ENCODE results near the gene TACC2. TPM values are rescaled to one million over a fixed set of nuclear protein-coding genes. Genes with fewer than 3 reads are reported as not detected.

TACC2 gene
- total and polyA plus RNA-seq, 9 of the 15 experiments (the other 6 are each of a cell fraction or from before 2014, with no cell fraction given): under 0.01 to 0.35 (median 0.03) TPM; not detected in 6

DNA sequence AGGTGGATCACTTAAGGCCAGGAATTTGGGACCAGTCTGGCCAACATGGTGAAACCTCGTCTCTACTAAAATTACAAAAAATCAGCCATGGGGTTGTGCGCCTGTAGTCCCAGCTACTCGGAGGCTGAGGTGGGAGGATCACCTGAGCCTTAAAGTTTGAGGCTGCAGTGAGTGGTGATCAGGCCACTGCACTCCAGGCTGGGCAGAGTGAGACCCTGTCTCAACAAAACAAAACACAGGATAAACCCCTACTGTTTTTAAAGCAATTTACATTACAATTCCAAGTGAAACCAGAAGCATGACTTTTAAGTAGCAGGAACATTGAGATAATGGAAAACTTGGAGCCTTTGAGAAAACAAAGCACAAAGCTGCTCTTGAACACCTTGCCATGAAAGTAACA, 189.7 kb downstream of the TACC2 start:
- ATAC-seq (no peak), FAIRE-seq (no peak), DNase-seq (ENCODE audit: extremely low read depth in 1 of 4, low spot score in 3 of 4) (no peak)
- Histone ChIP-seq H3K79me2 (ENCODE audit: control insufficient read depth, insufficient read depth, low read length) (no peaks in the 10 kb centered on the region), H3K9ac (ENCODE audit: insufficient read depth in 1 of 2, low read depth in 2 of 2, low read length in 2 of 2) (no peak overlapping the region), H3K9me1 (ENCODE audit: control insufficient read depth, insufficient read depth, low read length) (no peaks in the 10 kb centered on the region), H3K36me3 (ENCODE audit: control insufficient read depth, insufficient read depth, low read length) (no peaks in the 10 kb centered on the region), H3K9me3 (replicated peaks; ENCODE audit: control insufficient read depth, insufficient read depth, low read depth, low read length) (no peaks in the 10 kb centered on the region), H3K4me1 (replicated peaks in 1 of 2; ENCODE audit: control insufficient read depth in 2 of 2, insufficient read depth in 2 of 2, low read length in 2 of 2) (no peaks in the 10 kb centered on the region), H4K20me1 (replicated peaks; ENCODE audit: control insufficient read depth, insufficient read depth, low read length) (no peaks in the 10 kb centered on the region), H3K27ac (ENCODE audit: extremely low read depth, low read depth, low read length) (no peak overlapping the region), H3K27me3 (ENCODE audit: control insufficient read depth in 2 of 2, insufficient read depth in 2 of 2, low read length in 2 of 2) (peaks cover 0 to 11% of the 10 kb centered on the region in 2 experiments; a peak in 2 of 5 replicates), H3K4me2 (ENCODE audit: insufficient read depth, low read length) (no peak overlapping the region), H3K4me3 (no peak overlapping the region), H2AFZ (ENCODE audit: low read depth, low read length) (no peak overlapping the region)
- ChIA-PET CTCF (ENCODE audit: low intra/inter-chr PET ratio) (no interaction called here), POLR2A (no interaction called here)
- TF ChIP-seq DPF2 (IDR thresholded peaks at IDR 0.05): no peak
- TF ChIP-seq, protein P1, sequence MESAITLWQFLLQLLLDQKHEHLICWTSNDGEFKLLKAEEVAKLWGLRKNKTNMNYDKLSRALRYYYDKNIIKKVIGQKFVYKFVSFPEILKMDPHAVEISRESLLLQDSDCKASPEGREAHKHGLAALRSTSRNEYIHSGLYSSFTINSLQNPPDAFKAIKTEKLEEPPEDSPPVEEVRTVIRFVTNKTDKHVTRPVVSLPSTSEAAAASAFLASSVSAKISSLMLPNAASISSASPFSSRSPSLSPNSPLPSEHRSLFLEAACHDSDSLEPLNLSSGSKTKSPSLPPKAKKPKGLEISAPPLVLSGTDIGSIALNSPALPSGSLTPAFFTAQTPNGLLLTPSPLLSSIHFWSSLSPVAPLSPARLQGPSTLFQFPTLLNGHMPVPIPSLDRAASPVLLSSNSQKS (CRISPR knock-in tag; IDR thresholded peaks at IDR 0.05): no peak
- TF ChIP-seq STAG1 (CRISPR knock-in tag; IDR thresholded peaks at IDR 0.05; ENCODE audit: borderline replicate concordance): no peak
- no peak for TF ChIP-seq RBM34 (IDR thresholded peaks at IDR 0.05; ENCODE audit: borderline replicate concordance, insufficient read depth, low read length)
- TF ChIP-seq, protein P2, sequence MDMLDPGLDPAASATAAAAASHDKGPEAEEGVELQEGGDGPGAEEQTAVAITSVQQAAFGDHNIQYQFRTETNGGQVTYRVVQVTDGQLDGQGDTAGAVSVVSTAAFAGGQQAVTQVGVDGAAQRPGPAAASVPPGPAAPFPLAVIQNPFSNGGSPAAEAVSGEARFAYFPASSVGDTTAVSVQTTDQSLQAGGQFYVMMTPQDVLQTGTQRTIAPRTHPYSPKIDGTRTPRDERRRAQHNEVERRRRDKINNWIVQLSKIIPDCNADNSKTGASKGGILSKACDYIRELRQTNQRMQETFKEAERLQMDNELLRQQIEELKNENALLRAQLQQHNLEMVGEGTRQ (CRISPR knock-in tag; IDR thresholded peaks at IDR 0.05): no peak
- no peak for TF ChIP-seq ZNF644 (tag; IDR thresholded peaks at IDR 0.05; ENCODE audit: low read depth)
- TF ChIP-seq, protein P3, sequence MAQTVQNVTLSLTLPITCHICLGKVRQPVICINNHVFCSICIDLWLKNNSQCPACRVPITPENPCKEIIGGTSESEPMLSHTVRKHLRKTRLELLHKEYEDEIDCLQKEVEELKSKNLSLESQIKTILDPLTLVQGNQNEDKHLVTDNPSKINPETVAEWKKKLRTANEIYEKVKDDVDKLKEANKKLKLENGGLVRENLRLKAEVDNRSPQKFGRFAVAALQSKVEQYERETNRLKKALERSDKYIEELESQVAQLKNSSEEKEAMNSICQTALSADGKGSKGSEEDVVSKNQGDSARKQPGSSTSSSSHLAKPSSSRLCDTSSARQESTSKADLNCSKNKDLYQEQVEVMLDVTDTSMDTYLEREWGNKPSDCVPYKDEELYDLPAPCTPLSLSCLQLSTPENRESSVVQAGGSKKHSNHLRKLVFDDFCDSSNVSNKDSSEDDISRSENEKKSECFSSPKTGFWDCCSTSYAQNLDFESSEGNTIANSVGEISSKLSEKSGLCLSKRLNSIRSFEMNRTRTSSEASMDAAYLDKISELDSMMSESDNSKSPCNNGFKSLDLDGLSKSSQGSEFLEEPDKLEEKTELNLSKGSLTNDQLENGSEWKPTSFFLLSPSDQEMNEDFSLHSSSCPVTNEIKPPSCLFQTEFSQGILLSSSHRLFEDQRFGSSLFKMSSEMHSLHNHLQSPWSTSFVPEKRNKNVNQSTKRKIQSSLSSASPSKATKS (CRISPR knock-in tag; IDR thresholded peaks at IDR 0.05): no peak
- TF ChIP-seq KAT7 (CRISPR knock-in tag; IDR thresholded peaks at IDR 0.05; ENCODE audit: borderline replicate concordance): no peak
- in situ Hi-C loops (cut with MboI) (no loop called here), intact Hi-C loops (cut with micrococcal nuclease) (no loop called here)
- no TSS peak for BruUV-seq (replicated peaks)
- WGBS (ENCODE audit: insufficient coverage, low coverage, missing lambda C conversion rate): 5% methylated on average over 3 of the region's 3 CpGs
